Kidney (tissue), 14 donors: ENCODE data around the gene RAC3. TPM values are rescaled to one million over a fixed set of nuclear protein-coding genes. Genes with fewer than 3 reads are reported as not detected.

ENCODE experiments used
- DNase-seq, 5 donors: peaks; one replicate each; pipeline ENCODE4 v3.0.0-alpha.2; 2013 to 2020
- FAIRE-seq: peaks from 2 replicates; lab custom pipeline; 2012; peaks lifted over from hg19 to GRCh38; lab: Jason Lieb, UNC
- H3K27ac ChIP-seq, 2 donors: one replicate each; pipeline ENCODE4 v1.7.0; 2013; ENCODE audit warnings: low read depth in 2 of 2, low read length in 2 of 2, inconsistent platforms in 1 of 2
- H3K27me3 ChIP-seq: one replicate; pipeline ENCODE4 v1.7.1; 2013; ENCODE audit warnings: low read length, inconsistent platforms; ENCODE audit not compliant: control insufficient read depth, insufficient read depth
- H3K36me3 ChIP-seq, 3 donors: one replicate each; pipeline versions ENCODE4 v1.7.0 to v1.7.1; 2013; ENCODE audit warnings: low read length in 3 of 3, control low read depth in 1 of 3, inconsistent platforms in 1 of 3; ENCODE audit not compliant: insufficient read depth in 3 of 3, control insufficient read depth in 2 of 3
- H3K4me1 ChIP-seq, 3 donors: one replicate each; pipeline versions ENCODE4 v1.7.0 to v1.7.1; 2013; ENCODE audit warnings: low read length in 3 of 3, inconsistent platforms in 1 of 3, low read depth in 1 of 3; ENCODE audit not compliant: control insufficient read depth in 2 of 3, insufficient read depth in 2 of 3
- H3K4me3 ChIP-seq, 3 donors: one replicate each; pipeline versions ENCODE4 v1.7.0 to v1.8.1; 2013; ENCODE audit warnings: low read length in 3 of 3, control low read depth in 1 of 3, inconsistent platforms in 1 of 3
- H3K9ac ChIP-seq, 3 donors: one replicate each; pipeline versions ENCODE4 v1.7.0 to v1.7.1; 2013; ENCODE audit warnings: low read length in 3 of 3, control low read depth in 1 of 3, inconsistent platforms in 1 of 3
- H3K9me3 ChIP-seq, 3 donors: one replicate each; pipeline versions ENCODE4 v1.7.0 to v1.7.1; 2013; ENCODE audit warnings: low read length in 3 of 3, control low read depth in 1 of 3, inconsistent platforms in 1 of 3; ENCODE audit not compliant: control insufficient read depth in 2 of 3, insufficient read depth in 1 of 3
- intact Hi-C: fragments of 100-400 bp; cut with DNase I; formaldehyde crosslinking; loops from one replicate; pipeline ENCODE4 v1.11.1; 2022
- polyA plus RNA-seq: library from polyadenylated mRNA; stranded (reverse); fragments of 350-450 nt; fragmentation: Illumina TruSeq; extraction: RNeasy Lipid Tissue Mini Kit (QIAGEN cat#74804); gene quantifications from one replicate; pipeline ENCODE4 v1.2.3, GENCODE V29; 2014; ENCODE audit warnings: low read depth, low replicate concordance; ENCODE audit not compliant: insufficient read depth
- total RNA-seq: library from RNA; stranded (reverse); fragmentation: NEBNext Ultra II Directional; extraction: Animal tissue kit (Norgen Biotek cat#: 25700); gene quantifications from one replicate; pipeline ENCODE4 v1.2.1, GENCODE V29; 2021
- TF ChIP-seq, protein P1 (sequence below): IDR thresholded peaks from 3 replicates; pipeline ENCODE4 v1.5.1; 2012; ENCODE audit warnings: mild to moderate bottlenecking, moderate library complexity, borderline replicate concordance; ENCODE audit not compliant: insufficient read depth; ENCODE audit errors: extremely low read depth
- donor health status: control.
- donor health status: control.
- donor health status: control.
- donor health status: control.
- donor health status: control.
- donor health status: DM: yes; HTN: yes; CAD: no.
- donor health status: Normal renal cell carcinoma (clear cell type).

The RAC3 gene
- total and polyA plus RNA-seq, 2 donors from 2014 or later = 2.6 to 13.1 TPM

DNA sequence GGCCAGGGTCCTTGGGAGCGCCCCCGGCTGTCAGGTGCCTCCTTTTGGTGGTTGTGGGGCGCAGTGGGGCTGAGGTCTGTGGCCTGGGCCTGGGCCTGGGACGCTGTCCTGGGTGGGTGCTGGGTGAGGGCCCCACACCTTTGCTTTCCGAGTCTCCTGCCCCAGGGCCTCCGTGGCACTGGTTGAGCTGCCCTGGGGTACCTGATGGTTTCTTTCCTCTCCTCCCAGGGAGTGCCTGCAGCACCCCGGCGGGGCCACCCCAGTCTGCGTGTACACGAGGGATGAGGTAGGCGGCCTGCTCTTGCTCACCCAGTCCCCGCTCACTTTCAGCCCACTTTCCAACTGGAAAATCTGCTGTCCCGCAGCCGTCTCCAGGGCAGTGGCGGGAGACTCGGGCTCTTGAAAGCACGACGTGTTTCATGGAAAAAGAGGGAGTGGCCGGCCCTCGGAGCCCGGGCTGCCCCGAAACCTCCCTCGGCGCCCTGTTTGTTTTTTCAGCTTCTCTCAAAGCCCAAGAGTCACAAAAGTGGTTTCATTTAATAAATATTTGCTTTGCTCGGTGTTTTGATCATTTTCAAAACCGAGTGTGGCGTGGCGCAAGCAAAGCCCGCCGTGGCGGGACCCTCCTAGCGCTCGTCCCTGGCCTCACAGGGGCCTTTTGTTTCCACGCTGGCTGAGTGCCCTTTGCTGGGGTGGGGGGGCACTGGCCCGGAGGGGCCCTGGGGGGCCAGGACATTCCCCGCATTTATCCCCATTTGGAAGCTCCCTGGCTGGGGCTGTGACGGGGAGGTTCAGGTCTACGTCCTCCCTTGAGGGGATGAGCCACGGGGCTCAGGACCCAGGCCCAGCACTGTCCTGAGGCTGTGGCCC lies 36.6 kb upstream of the RAC3 start:
- TF ChIP-seq, protein P1, sequence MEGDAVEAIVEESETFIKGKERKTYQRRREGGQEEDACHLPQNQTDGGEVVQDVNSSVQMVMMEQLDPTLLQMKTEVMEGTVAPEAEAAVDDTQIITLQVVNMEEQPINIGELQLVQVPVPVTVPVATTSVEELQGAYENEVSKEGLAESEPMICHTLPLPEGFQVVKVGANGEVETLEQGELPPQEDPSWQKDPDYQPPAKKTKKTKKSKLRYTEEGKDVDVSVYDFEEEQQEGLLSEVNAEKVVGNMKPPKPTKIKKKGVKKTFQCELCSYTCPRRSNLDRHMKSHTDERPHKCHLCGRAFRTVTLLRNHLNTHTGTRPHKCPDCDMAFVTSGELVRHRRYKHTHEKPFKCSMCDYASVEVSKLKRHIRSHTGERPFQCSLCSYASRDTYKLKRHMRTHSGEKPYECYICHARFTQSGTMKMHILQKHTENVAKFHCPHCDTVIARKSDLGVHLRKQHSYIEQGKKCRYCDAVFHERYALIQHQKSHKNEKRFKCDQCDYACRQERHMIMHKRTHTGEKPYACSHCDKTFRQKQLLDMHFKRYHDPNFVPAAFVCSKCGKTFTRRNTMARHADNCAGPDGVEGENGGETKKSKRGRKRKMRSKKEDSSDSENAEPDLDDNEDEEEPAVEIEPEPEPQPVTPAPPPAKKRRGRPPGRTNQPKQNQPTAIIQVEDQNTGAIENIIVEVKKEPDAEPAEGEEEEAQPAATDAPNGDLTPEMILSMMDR = no peak
- FAIRE-seq (no peak), DNase-seq (peak in 2 of 5 donors; percentile 29 to 58)
- Histone ChIP-seq H3K4me3 (no peak overlapping the region), H3K9ac (no peak overlapping the region), H3K4me1 (peaks cover 0 to 18% (median 17%) of the 10 kb centered on the region in 3 donors), H3K27ac (no peak overlapping the region), H3K36me3 (no peaks in the 10 kb centered on the region), H3K9me3 (no peaks in the 10 kb centered on the region), H3K27me3 (no peaks in the 10 kb centered on the region)
- intact Hi-C loops = no loop called here

DNA sequence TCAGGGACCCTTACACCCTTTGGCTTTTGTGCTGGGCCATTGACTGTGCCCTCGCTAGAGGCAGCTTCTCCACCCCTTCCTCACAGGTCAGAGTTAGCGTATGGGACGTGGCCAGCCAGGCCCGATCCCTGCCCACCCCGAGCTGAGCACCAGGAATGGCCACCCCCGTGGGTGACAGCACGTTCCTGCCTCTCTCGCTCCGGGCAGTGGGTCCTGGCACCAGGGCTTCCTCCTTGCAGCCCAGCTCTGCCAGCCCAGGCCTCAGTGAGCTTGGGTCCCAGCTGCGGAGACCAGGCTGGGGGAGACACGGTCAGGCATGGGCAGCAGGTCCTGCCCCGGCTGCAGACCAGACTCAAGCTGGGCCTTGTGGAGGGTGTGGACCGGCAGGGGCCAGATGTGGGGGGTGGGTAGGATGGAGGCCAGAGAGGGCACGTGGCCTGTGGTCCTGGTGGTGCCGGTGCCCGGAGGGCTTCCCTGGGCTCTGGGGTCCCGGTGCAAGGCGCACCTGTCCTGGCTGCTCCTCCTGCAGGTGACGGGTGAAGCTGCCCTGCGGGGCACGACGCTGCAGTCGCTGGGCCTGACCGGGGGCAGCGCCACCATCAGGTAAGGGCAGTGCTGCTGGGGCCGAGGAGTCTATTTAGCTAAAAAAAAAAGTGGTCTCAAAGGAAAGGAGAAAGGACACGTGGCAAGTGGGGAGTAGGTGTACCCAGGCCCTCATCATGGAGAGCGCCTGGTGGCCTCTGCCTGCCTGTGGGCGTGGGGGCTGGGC lies 35.8 kb upstream of the RAC3 start:
- FAIRE-seq (no peak), DNase-seq (peak in 2 of 5 donors; percentile 59 to 63)
- intact Hi-C loops = no loop called here
- Histone ChIP-seq H3K27me3 (no peaks in the 10 kb centered on the region), H3K4me3 (no peak overlapping the region), H3K36me3 (no peaks in the 10 kb centered on the region), H3K9ac (no peak overlapping the region), H3K9me3 (no peaks in the 10 kb centered on the region), H3K27ac (no peak overlapping the region), H3K4me1 (peaks cover 0 to 19% (median 18%) of the 10 kb centered on the region in 3 donors)
- TF ChIP-seq, protein P1 = no peak

DNA sequence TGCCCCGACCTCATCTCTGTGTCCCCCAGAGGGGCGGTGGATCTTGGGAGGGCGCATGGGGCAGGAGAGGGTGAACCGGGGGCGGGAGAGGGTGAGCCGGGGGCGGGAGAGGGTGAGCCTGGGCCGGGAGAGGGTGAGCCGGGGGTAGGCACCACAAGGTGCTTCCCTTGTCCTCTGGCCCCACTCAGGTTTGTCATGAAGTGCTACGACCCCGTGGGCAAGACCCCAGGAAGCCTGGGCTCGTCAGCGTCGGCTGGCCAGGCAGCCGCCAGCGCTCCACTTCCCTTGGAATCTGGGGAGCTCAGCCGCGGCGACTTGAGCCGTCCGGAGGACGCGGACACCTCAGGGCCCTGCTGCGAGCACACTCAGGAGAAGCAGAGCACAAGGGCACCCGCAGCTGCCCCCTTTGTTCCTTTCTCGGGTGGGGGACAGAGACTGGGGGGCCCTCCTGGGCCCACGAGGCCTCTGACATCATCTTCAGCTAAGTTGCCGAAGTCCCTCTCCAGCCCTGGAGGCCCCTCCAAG lies 35.2 kb upstream of the RAC3 start:
- DNase-seq = peak in 1 of 5 donors; percentile 69

More for the DNA sequence above, 35.2 kb upstream of the RAC3 start:
- H3K27me3 ChIP-seq = no peaks in the 10 kb centered on the region
- intact Hi-C loops = no loop called here
- no peak overlapping the region for H3K27ac ChIP-seq
- no peaks in the 10 kb centered on the region for H3K36me3 ChIP-seq
- no peaks in the 10 kb centered on the region for H3K9me3 ChIP-seq
- peaks cover 0 to 19% (median 13%) of the 10 kb centered on the region in 3 donors for H3K4me1 ChIP-seq
- H3K9ac ChIP-seq = no peak overlapping the region
- no peak for FAIRE-seq
- no peak overlapping the region for H3K4me3 ChIP-seq
- TF ChIP-seq, protein P1 = no peak
